GM23248 (cell line): ENCODE data around the gene ZNF710.

Source experiments
- EZH2 ChIP-seq: fragments of 200-600 bp; sonication (generic); IDR thresholded peaks from 2 replicates; pipeline ENCODE4 v1.6.1; 2018; ENCODE audit warnings: antibody characterized with exemption, mild to moderate bottlenecking; ENCODE audit not compliant: insufficient read depth, poor library complexity, severe bottlenecking
- EZH2phosphoT487 ChIP-seq: fragments of 200-600 bp; sonication (generic); IDR thresholded peaks from 2 replicates; pipeline ENCODE4 v1.6.1; 2018; ENCODE audit warnings: antibody characterized with exemption, moderate library complexity, mild to moderate bottlenecking, low read depth; ENCODE audit not compliant: insufficient read depth

DNA sequence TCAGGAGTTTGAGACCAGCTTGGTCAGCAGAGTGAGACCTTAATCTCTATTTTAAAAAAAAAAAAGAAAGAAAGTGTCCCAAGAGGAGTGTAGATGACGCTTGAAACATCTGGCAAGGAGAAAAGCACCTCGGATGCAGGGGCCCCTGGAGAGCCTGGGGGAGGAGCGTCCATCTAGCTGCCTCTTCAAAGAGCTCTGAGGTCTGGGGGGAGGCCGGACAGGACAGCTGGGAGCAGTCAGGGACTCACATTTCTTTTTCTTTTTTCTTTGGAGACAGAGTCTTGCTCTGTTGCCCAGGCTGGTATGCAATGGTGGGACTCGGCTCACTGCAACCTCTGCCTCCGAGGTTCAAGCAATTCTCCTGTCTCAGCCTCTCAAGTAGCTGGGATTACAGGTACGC, 104.4 kb downstream of the ZNF710 start:
- no peak for TF ChIP-seq EZH2
- TF ChIP-seq EZH2phosphoT487, result no peak
